SK-N-SH (cell line): ENCODE measurements around the gene HEXIM1. TPM values are rescaled to one million over a fixed set of nuclear protein-coding genes. Genes with fewer than 3 reads are reported as not detected.

Experiments
- CTCF ChIA-PET: fragments of 300-600, 350-600 bp; formaldehyde crosslinking; extraction: SDS; loops from one replicate; lab custom pipeline; 2021; lab: Yijun Ruan, JAX
- POLR2A ChIA-PET: fragments of 350-600 bp; sonication (Branson Sonifier 250); formaldehyde crosslinking; extraction: SDS; loops from one replicate; lab custom pipeline; 2020; ENCODE audit warnings: antibody characterized with exemption, inconsistent platforms; lab: Yijun Ruan, JAX
- DNase-seq: peaks from one replicate; pipeline ENCODE4 v3.0.0; 2012
- H2AFZ ChIP-seq: fragments of 200-600 bp; sonication (generic); 2 replicates; pipeline ENCODE4 v1.8.1; 2016; ENCODE audit warnings: antibody characterized with exemption, mild to moderate bottlenecking, low read depth
- H3F3A ChIP-seq: fragments of 200-600 bp; sonication (generic); replicated peaks from 2 replicates; pipeline ENCODE3; 2016; ENCODE audit warnings: antibody characterized with exemption, mild to moderate bottlenecking; ENCODE audit not compliant: insufficient read depth
- H3K27ac ChIP-seq, 2 experiments: fragments of 200-500 bp in 1 of 2; fragments of 200-600 bp in 1 of 2; sonication (Bioruptor generic) in 1 of 2; sonication (generic), shearing (Covaris generic) in 1 of 2; 2 replicates each; pipeline versions ENCODE4 v1.5.1 to v1.6.1; 2014 to 2016; ENCODE audit warnings: low read depth in 2 of 2, inconsistent platforms in 1 of 2, low read length in 1 of 2, mild to moderate bottlenecking in 1 of 2, mixed read lengths in 1 of 2
- H3K27me3 ChIP-seq: fragments of 200-600 bp; sonication (generic), shearing (Covaris generic); 2 replicates; pipeline ENCODE4 v1.6.1; 2016; ENCODE audit warnings: mixed run types; ENCODE audit not compliant: insufficient read depth
- H3K36me3 ChIP-seq, 2 experiments: fragments of 200-500 bp in 1 of 2; fragments of 200-600 bp in 1 of 2; sonication (Bioruptor generic) in 1 of 2; sonication (generic) in 1 of 2; replicated peaks in 1 of 2; 2 replicates each; pipeline versions ENCODE3 to v1.5.1; 2014 to 2016; ENCODE audit warnings: low read length in 1 of 2, mild to moderate bottlenecking in 1 of 2; ENCODE audit not compliant: insufficient read depth in 2 of 2, control insufficient read depth in 1 of 2
- H3K4me1 ChIP-seq, 2 experiments: fragments of 200-500 bp in 1 of 2; fragments of 200-600 bp in 1 of 2; sonication (Bioruptor generic) in 1 of 2; sonication (generic), shearing (Covaris generic) in 1 of 2; 2 replicates each; pipeline versions ENCODE4 v1.5.1 to v1.6.1; 2014 to 2016; ENCODE audit warnings: low read depth in 1 of 2, low read length in 1 of 2, mixed run types in 1 of 2; ENCODE audit not compliant: insufficient read depth in 2 of 2, control insufficient read depth in 1 of 2
- H3K4me2 ChIP-seq: fragments of 200-600 bp; sonication (generic), shearing (Covaris generic); 2 replicates; pipeline ENCODE4 v1.6.1; 2017; ENCODE audit warnings: mixed run types
- H3K4me3 ChIP-seq, 2 experiments: fragments of 200-500 bp in 1 of 2; fragments of 200-600 bp in 1 of 2; sonication (Bioruptor generic) in 1 of 2; sonication (generic), shearing (Covaris generic) in 1 of 2; 2 replicates each; pipeline versions ENCODE4 v1.5.1 to v1.8.1; 2014 to 2016; ENCODE audit warnings: low read depth in 2 of 2, inconsistent platforms in 1 of 2, low read length in 1 of 2, mild to moderate bottlenecking in 1 of 2, mixed read lengths in 1 of 2, moderate library complexity in 1 of 2
- H3K79me2 ChIP-seq: fragments of 200-600 bp; sonication (generic); 2 replicates; pipeline ENCODE4 v1.8.1; 2017; ENCODE audit warnings: mild to moderate bottlenecking; ENCODE audit not compliant: insufficient read depth
- H3K9ac ChIP-seq: fragments of 200-600 bp; sonication (generic); 2 replicates; pipeline ENCODE4 v1.6.1; 2017; ENCODE audit warnings: mixed run types
- H3K9me2 ChIP-seq: fragments of 200-600 bp; sonication (generic); 2 replicates; pipeline ENCODE4 v1.6.1; 2017; ENCODE audit warnings: mixed run types
- H3K9me3 ChIP-seq: fragments of 200-600 bp; sonication (generic); 2 replicates; pipeline ENCODE4 v1.6.1; 2017; ENCODE audit warnings: mixed run types, mild to moderate bottlenecking, moderate library complexity
- H4K20me1 ChIP-seq: fragments of 200-600 bp; sonication (generic); 2 replicates; pipeline ENCODE4 v1.6.1; 2017; ENCODE audit warnings: mild to moderate bottlenecking, mixed run types; ENCODE audit not compliant: insufficient read depth
- EP300 ChIP-seq, 2 experiments: IDR thresholded peaks; 2 replicates each; pipeline versions ENCODE4 v1.4.0 to v1.6.1; 2012; ENCODE audit warnings: borderline replicate concordance in 1 of 2, low read depth in 1 of 2, low read length in 1 of 2
- MEF2A ChIP-seq: IDR thresholded peaks from 2 replicates; pipeline ENCODE4 v1.4.0; 2012; ENCODE audit warnings: low read depth, borderline replicate concordance
- NRF1 ChIP-seq: IDR thresholded peaks from 2 replicates; pipeline ENCODE4 v1.6.1; 2012; ENCODE audit warnings: low read depth, mild to moderate bottlenecking, low read length
- POLR2AphosphoS5 ChIP-seq: IDR thresholded peaks from 2 replicates; pipeline ENCODE4 v1.6.1; 2012; ENCODE audit warnings: low read depth, low read length
- RAD21 ChIP-seq: IDR thresholded peaks from 2 replicates; pipeline ENCODE4 v1.6.1; 2012; ENCODE audit warnings: mild to moderate bottlenecking, low read length
- SIN3A ChIP-seq: IDR thresholded peaks from 2 replicates; pipeline ENCODE4 v1.6.1; 2012; ENCODE audit warnings: low read depth, mild to moderate bottlenecking, low read length, moderate library complexity, borderline replicate concordance
- TCF12 ChIP-seq: IDR thresholded peaks from 2 replicates; pipeline ENCODE4 v1.4.0; 2012
- WGBS: methylation state at CpG from one replicate; pipeline ENCODE4 v1.1.6; 2017; ENCODE audit warnings: low lambda C conversion rate; 5-methylcytosine and 5-hydroxymethylcytosine counted together
- polyA plus RNA-seq, 3 experiments: library from polyadenylated mRNA; depleted of rRNA; stranded (reverse); fragments of >200 nt; gene quantifications; 2 replicates each; pipeline ENCODE4 v1.2.3, GENCODE V29; 2012
- TF ChIP-seq, protein P1 (sequence below): IDR thresholded peaks from 2 replicates; pipeline ENCODE4 v1.4.0; 2012; ENCODE audit warnings: low read depth
- TF ChIP-seq, protein P2 (sequence below): IDR thresholded peaks from 2 replicates; pipeline ENCODE4; 2012

Gene HEXIM1
- polyA plus RNA-seq, 1 of the 3 experiments (the other 2 are of a cell fraction): 20.7 TPM

DNA sequence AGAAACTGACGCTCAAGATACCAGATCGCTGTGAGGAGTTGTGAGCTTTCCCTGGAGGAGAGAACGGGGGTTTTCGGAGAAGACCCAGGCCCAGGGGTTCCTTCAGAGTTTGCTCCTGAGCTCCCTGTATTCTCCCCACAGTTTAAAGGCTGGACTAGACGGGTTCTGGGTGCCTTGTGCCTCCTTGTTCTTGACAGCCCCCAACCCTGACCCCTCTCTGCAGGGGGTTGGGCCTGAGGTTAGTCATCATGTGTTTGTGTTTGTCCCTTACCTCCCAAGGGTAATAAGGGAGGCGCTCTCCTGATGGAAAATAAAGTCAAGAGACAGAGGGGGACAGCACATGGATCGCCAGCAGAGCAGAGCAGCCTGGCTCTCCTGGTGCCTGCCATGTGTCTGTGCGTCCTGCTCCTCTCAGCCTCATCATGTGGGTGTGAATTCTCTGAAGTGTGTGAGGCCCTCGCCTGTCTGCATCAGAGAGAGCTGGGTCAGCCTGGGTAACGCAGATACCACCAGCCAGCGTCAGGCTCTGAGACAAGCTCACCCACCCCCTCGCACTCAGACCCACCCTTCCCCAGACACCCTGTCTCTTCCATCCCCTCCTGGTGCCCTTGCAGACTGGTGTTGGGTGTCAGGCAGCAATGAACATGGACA, 22.1 kb downstream of the HEXIM1 start:
- H3F3A ChIP-seq: peaks cover 21% of the 10 kb centered on the region
- H3K27me3 ChIP-seq: no peaks in the 10 kb centered on the region
- H3K79me2 ChIP-seq: no peaks in the 10 kb centered on the region
- WGBS: 90% methylated on average over 10 of the region's 12 CpGs
- no peaks in the 10 kb centered on the region for H3K36me3 ChIP-seq
- H3K4me1 ChIP-seq: peaks cover 29 to 34% of the 10 kb centered on the region in 2 experiments; a peak in 3 of 4 replicates
- H3K9me3 ChIP-seq: no peaks in the 10 kb centered on the region
- H4K20me1 ChIP-seq: no peaks in the 10 kb centered on the region
- CTCF ChIA-PET: interaction anchor here (1.1 to 5.0 kb wide), 5 partner anchors 9 to 38 kb away, joined by 3 to 54 read pairs (median 4); partner anchors contain the start of genes HEXIM1, HEXIM2 and PLCD3
- peak overlapping the region; percentile 89 to 94 for H3K27ac ChIP-seq
- H3K9me2 ChIP-seq: no peaks in the 10 kb centered on the region
- peak overlapping the region; percentile 76; the same call in 1 of the 2 replicates for H3K9ac ChIP-seq
- POLR2A ChIA-PET: interaction anchor here (0.9 to 4.2 kb wide), 4 partner anchors 9 to 21 kb away, joined by 4 to 50 read pairs (median 24); partner anchors contain the start of genes HEXIM1 and HEXIM2
- peak overlapping the region; percentile 57; the same call in 1 of the 2 replicates for H2AFZ ChIP-seq
- no peak for DNase-seq
- no peak for TF ChIP-seq MEF2A
- no peak for TF ChIP-seq EP300 (IDR thresholded peaks at IDR 0.05; ENCODE audit: borderline replicate concordance in 1 of 2, low read depth in 1 of 2, low read length in 1 of 2)
- peak overlapping the region; percentile 64; the same call in 1 of the 2 replicates for H3K4me2 ChIP-seq
- H3K4me3 ChIP-seq: no peak overlapping the region

DNA sequence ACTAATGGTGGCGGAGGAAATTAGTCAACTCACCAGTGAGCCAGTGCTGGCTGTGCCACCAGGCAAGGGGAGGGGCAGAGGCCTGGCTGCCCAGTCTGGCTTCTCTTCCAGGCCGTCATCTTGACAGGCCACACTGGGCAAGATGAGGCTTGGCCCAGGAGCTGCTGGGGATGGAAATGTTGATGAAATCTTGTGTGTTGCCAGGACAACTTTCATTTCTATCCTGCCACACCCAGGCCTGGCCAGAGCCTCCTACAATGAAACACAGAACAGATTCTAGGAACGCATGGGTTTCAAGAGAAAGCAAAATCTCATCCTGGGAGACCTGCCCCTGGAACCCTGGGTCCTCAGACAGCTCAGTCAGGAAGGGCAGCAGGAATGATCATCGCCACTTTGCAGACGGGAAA, 22.7 kb downstream of the HEXIM1 start:
- Histone ChIP-seq H3K4me3 (0 out of 4 replicates have a peak overlapping the region, but pooled peaks of 1 of the 2 experiments have one; percentile 7), H3F3A (peaks cover 21% of the 10 kb centered on the region), H3K4me2 (peak overlapping the region; percentile 64), H3K9me3 (no peaks in the 10 kb centered on the region), H3K4me1 (peaks cover 29 to 38% of the 10 kb centered on the region in 2 experiments; a peak in 3 of 4 replicates), H3K79me2 (no peaks in the 10 kb centered on the region), H3K9ac (peak overlapping the region; percentile 76), H3K9me2 (no peaks in the 10 kb centered on the region), H3K27me3 (no peaks in the 10 kb centered on the region), H2AFZ (peak overlapping the region; percentile 57), H3K27ac (peak overlapping the region; percentile 89 to 94), H4K20me1 (no peaks in the 10 kb centered on the region), H3K36me3 (no peaks in the 10 kb centered on the region)
- TF ChIP-seq, protein P1, sequence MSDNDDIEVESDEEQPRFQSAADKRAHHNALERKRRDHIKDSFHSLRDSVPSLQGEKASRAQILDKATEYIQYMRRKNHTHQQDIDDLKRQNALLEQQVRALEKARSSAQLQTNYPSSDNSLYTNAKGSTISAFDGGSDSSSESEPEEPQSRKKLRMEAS: peak; percentile 66
- no peak for TF ChIP-seq RAD21
- no peak for TF ChIP-seq NRF1
- TF ChIP-seq SIN3A: peak; percentile 34; the same call in 1 of the 2 replicates
- 0 out of 2 replicates have a peak, but pooled peaks have one; percentile 10 for TF ChIP-seq POLR2AphosphoS5
- TF ChIP-seq TCF12: 0 out of 2 replicates have a peak, but pooled peaks have one; percentile 23
- TF ChIP-seq, protein P2, sequence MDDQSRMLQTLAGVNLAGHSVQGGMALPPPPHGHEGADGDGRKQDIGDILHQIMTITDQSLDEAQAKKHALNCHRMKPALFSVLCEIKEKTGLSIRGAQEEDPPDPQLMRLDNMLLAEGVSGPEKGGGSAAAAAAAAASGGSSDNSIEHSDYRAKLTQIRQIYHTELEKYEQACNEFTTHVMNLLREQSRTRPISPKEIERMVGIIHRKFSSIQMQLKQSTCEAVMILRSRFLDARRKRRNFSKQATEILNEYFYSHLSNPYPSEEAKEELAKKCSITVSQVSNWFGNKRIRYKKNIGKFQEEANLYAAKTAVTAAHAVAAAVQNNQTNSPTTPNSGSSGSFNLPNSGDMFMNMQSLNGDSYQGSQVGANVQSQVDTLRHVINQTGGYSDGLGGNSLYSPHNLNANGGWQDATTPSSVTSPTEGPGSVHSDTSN: peak; percentile 55; the same call in 1 of the 2 replicates
- ChIA-PET POLR2A (interaction anchor here (0.9 to 4.2 kb wide), 3 partner anchors 9 to 22 kb away, joined by 4 to 50 read pairs (median 44); partner anchors contain the start of genes HEXIM1 and HEXIM2), CTCF (interaction anchor here (1.2 to 5.0 kb wide), 4 partner anchors 10 to 35 kb away, joined by 4 to 54 read pairs (median 20); partner anchors contain the start of genes ACBD4, HEXIM1 and HEXIM2)
- whole genome bisulfite sequencing: 20% methylated on average over 3 of the region's 5 CpGs
- DNase-seq: peak; percentile 54
